H4 (cell line): ENCODE measurements around the gene PLA1A. TPM values are rescaled to one million over a fixed set of nuclear protein-coding genes. Genes with fewer than 3 reads are reported as not detected.
"Not testable (repeated sequence)": the region's sequence is repeated elsewhere in the genome, so short reads cannot be mapped to it uniquely, and the experiment has no call there.

ENCODE experiments used
- DNase-seq: peaks from one replicate; pipeline ENCODE4 v3.0.0-alpha.2; 2015; ENCODE audit warnings: low spot score
- total RNA-seq: library from RNA; depleted of rRNA; stranded (reverse); fragments of >200 nt; shearing (Covaris generic); gene quantifications from 2 replicates; pipeline ENCODE4 v1.2.3, GENCODE V29; 2014; rRNA removed

PLA1A gene
- total RNA-seq, 1 experiment from 2014 or later: 0.04 TPM

- no peak for DNase-seq
Observed at GRCh38 chr3:119662604-119663373, 65.1 kb downstream of the PLA1A start.

- DNase-seq: no peak
Observed at GRCh38 chr3:119663885-119664284, 66.2 kb downstream of the PLA1A start.

- no peak for DNase-seq
Observed at GRCh38 chr3:119664370-119664769, 66.7 kb downstream of the PLA1A start.

- DNase-seq: no peak
Observed at GRCh38 chr3:119664850-119665379, 67.2 kb downstream of the PLA1A start.

GRCh38 chr3:119665954-119666559 is 68.4 kb downstream of the PLA1A start:
- no peak for DNase-seq

- DNase-seq: no peak
Observed at GRCh38 chr3:119669906-119670570, 72.4 kb downstream of the PLA1A start.

- no peak for DNase-seq
Observed at GRCh38 chr3:119672776-119673175, 75.1 kb downstream of the PLA1A start.

GRCh38 chr3:119673875-119674274 is 76.2 kb downstream of the PLA1A start:
- no peak for DNase-seq

GRCh38 chr3:119675188-119675874 is 77.6 kb downstream of the PLA1A start:
- no peak for DNase-seq

- DNase-seq: no peak
Observed at GRCh38 chr3:119676020-119676419, 78.3 kb downstream of the PLA1A start.

GRCh38 chr3:119676771-119677640 is 79.3 kb downstream of the PLA1A start, which contains the start of gene COX17:
Gene COX17 (minus strand): TSS chr3:119677406. CDS start chr3:119677310, 96 bp downstream.
- DNase-seq: peak; percentile 98

GRCh38 chr3:119677641-119677934 is 79.9 kb downstream of the PLA1A start:
- no peak for DNase-seq

GRCh38 chr3:119678209-119678608 is 80.5 kb downstream of the PLA1A start:
- DNase-seq: not testable (repeated sequence)

Other genes with a start within 250 kb of the PLA1A start
- 45.2 and 59.5 TPM in 2 replicates for gene TMEM39A, start 134.3 kb upstream of the PLA1A start, total RNA-seq
- 26.6 and 30.8 TPM in 2 replicates for gene POGLUT1, start 128.9 kb upstream of the PLA1A start, total RNA-seq
- 112 and 128 TPM in 2 replicates for gene TIMMDC1, start 99.3 kb upstream of the PLA1A start, total RNA-seq
- not detected in 2 replicates for gene CD80, start 38.3 kb upstream of the PLA1A start, total RNA-seq
- gene ADPRH, start 18.4 kb upstream of the PLA1A start, total RNA-seq: not detected in 2 replicates
- 0.06 and 0.54 TPM in 2 replicates for gene POPDC2, start 62.7 kb downstream of the PLA1A start, total RNA-seq
- 90.9 and 100 TPM in 2 replicates for gene COX17, start 79.5 kb downstream of the PLA1A start, total RNA-seq
- 0.17 TPM in 1 of 2 replicates, not detected in the other for gene CFAP91, start 105.1 kb downstream of the PLA1A start, total RNA-seq
- gene NR1I2, start 184.2 kb downstream of the PLA1A start, total RNA-seq: not detected in 2 replicates